Stimulated activated CD8-positive, alpha-beta memory T cell treated with anti-CD3 and anti-CD28 coated beads, Interleukin-4, amount 100 ng/mL, for 24 hours (primary cell): ENCODE measurements around the gene GRAP.
"Not testable (repeated sequence)": the region's sequence is repeated elsewhere in the genome, so short reads cannot be mapped to it uniquely, and the experiment has no call there.

Source experiments
- DNase-seq: peaks from one replicate; pipeline ENCODE4 v3.0.0-alpha.2; 2020; ENCODE audit warnings: low read depth

GRAP gene

GRCh38 chr17:19046782-19047375 lies at the start of gene GRAP:
GRAP (minus strand) TSS chr17:19046957; CDS start chr17:19046926, 31 bp downstream.
- DNase-seq, result not testable (repeated sequence)

DNA sequence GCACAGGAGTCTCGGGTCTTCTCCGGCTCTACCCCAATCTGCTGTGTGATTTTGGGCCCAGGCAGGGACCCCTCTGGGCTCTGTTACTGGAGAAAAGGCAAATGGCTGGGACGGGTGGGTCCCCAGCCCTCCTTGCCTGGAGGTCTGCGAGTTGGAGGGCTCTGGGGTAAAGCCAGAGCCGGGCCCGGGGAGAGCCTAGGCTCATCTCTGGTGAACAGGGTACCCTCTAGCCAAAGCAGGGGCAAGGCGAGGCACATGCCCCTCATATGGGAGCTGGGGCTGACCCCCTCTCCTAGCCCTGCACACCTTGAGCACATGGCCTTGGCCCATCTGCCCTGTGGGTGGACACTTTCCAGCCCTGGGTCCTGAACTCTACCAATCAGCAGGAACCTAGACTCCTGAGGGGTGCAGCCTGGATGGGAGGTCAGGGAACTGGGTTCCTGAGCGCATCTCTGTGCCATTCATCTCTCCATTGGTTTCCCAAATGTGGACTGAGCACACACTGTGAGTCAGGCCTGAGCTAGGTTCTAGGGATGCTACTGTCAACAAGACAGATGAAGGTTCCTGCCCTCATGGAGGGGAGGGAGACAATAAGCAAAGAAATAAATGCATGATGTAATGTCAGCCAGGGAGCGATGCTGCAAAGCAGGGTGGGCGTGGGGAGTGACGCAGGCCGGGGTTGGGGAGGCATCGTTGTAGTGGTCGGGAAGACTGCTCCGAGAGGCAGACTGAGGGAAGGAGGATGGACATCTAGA lies 47.1 kb upstream of the GRAP start:
- not testable (repeated sequence) for DNase-seq

- not testable (repeated sequence) for DNase-seq
Measured at GRCh38 chr17:19092737-19093683, 46.3 kb upstream of the GRAP start.

DNA sequence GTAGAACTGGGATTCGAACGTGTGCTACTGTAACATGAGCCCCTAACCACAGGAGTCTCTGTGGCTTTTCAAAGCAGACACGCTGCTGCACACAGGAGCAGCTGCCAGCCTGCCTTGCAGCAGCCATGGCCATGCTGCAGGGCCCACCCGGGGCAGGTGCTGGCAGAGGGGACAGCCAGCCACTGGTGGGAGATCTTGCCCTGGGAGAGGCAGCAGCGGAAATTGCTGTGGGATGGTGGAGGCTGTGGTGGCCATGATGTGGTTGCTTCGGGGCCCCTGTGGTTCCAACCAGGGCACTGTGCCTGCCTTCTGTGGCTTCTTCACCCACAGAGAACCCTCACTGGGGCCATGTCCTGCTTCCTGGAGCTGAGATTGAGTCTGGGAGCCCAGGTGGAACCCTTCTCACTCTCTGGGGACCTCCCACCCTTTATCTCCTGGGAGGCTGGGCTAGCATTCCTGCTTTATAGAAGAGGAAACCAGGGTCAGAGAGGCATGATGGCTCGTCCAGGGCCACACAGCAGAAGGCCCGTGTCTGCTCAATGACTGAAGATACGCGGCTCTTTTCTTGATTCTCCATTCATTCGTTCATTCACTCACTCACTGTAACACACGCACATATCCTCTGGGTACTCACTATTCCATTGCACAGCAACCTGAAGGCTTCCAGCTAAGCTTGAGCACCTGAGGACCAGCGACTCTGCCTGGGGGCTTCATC lies 43.5 kb upstream of the GRAP start:
- DNase-seq, result not testable (repeated sequence)

- DNase-seq, result not testable (repeated sequence)
Measured at GRCh38 chr17:19088804-19089685, 42.3 kb upstream of the GRAP start.

- DNase-seq, result not testable (repeated sequence)
Measured at GRCh38 chr17:19077386-19077785, 30.6 kb upstream of the GRAP start.

- peak; percentile 0 for DNase-seq
Measured at GRCh38 chr17:19076398-19077192, 29.8 kb upstream of the GRAP start.

- DNase-seq, result not testable (repeated sequence)
Measured at GRCh38 chr17:19070318-19071168, 23.8 kb upstream of the GRAP start.

DNA sequence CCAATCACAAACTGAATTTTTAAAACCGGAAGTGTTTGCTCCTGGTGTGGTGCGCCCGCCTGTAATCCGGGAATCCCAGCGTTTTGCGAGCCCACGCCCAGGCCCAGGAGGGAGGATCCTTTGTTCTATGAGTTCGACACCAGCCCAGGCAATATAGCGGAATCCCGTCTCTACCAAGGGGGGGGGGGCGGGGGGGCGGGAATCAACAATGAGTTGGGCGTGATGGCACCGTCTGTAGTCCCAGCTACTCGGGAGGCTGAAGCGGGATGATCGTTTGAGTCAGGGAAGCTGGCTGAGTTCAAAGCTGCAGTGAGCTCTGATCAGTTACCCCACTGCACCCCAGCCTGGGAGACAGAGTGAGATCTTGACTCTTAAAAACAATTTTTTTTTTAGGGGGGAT lies 17.6 kb upstream of the GRAP start:
- DNase-seq, result not testable (repeated sequence)

DNA sequence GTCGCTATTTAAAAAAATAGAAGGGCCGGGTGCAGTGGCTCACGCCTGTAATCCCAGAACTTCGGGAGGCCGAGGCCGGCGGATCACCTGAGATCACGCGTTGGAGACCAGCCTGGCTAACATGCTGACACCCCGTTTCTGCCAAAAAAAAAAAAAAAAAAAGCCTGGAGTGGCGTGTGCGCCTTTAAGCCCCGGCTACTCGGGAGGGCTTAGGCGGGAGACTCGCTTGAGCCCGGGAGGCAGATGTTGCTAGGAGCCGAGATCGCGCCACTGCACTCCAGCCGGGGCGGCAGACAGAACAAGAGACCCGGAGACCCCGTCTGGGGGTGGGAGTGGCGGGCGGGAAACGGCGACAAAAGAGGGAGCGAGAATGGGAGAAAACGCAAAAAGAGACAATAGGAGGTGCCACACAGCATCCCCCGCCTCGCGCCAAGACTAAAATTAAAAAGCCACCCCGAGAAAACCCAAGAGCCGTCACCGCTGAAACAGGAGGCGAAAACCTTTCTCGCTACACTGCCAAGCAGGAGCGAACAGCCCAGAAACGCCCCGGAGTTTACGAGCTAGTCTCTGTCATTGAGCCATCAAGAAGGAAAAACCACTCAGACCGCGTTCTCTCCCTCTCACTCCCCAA lies 16.7 kb upstream of the GRAP start:
- peak; percentile 68 for DNase-seq

DNA sequence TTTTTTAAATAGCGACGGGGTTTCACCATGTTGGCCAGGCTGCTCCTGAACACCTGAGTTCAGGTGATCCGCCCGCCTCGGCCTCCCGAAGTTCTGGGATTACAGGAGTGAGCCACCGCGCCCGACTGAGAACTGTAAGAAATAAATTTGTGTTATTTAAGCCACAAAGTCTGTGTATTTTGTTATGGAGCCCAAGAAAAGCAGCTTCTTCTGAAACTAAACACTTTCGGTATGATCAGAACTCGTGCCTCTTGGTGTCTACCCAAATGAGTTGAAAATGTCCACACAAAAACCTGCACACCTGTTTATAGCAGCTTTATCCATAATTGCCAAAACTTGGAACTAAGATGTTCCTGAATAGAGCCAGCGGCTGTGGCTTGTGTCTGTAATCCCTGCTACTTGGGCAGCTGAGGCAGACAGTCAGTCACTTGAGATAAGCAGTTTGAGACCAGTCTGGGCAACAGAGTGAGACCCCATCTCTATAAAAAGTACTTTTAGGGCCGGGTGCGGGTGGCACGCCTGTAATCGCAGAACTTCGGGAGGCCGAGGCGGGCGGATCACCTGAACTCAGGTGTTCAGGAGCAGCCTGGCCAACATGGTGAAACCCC lies 16.1 kb upstream of the GRAP start:
- DNase-seq, result not testable (repeated sequence)

GRCh38 chr17:19062009-19062717 lies 15.4 kb upstream of the GRAP start:
- DNase-seq, result peak; percentile 83

DNA sequence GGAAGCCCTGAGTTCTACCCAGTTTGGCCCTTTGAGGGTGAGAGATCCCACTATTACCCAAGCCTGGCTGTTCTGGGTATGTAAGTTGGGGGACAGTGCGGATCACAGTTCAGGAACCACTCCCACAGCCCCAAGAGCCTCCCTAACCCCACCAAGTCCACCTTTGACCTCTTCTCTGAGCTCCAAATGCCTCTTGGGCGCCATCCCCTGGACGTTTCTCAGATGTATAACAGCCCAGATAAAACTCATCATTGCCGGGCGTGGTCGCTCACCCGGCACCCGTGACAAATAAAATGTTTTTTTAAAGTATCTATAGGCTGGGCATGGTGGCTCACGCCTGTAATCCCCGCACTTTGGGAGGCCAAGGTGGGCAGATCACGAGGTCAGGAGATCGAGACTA lies 8.7 kb upstream of the GRAP start:
- DNase-seq, result not testable (repeated sequence)

- DNase-seq, result not testable (repeated sequence)
Measured at GRCh38 chr17:19048826-19049225, 2.1 kb upstream of the GRAP start.

GRCh38 chr17:19047510-19047909 lies 753 bp upstream of the GRAP start:
- not testable (repeated sequence) for DNase-seq

GRCh38 chr17:19044643-19045042 lies 2.1 kb downstream of the GRAP start:
- not testable (repeated sequence) for DNase-seq

DNA sequence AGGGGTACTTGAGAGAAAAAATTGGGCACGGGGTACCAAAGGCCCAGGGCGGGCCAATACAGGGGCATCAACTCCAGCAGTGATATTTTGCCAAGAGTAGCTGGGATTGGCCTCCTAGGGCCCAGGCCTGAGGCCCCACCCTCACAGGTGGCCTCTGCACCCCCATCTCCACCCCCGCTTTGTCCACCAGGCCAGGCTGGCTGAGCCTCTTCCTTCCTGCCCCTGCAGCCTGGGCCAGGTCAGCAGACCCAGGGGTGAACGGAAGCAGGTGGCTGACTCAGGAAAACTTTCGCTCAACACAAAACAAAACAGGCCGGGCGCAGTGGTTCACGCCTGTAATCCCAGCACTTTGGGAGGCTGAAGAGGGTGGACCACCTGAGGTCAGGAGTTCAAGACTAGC lies 3.7 kb downstream of the GRAP start:
- not testable (repeated sequence) for DNase-seq
